NAMALWA (cell line): ENCODE results near the gene ODF2L.

Source experiments
- DNase-seq: peaks from one replicate; pipeline ENCODE4 v3.0.0-alpha.2; 2015; ENCODE audit warnings: low spot score

The ODF2L gene, protein sequence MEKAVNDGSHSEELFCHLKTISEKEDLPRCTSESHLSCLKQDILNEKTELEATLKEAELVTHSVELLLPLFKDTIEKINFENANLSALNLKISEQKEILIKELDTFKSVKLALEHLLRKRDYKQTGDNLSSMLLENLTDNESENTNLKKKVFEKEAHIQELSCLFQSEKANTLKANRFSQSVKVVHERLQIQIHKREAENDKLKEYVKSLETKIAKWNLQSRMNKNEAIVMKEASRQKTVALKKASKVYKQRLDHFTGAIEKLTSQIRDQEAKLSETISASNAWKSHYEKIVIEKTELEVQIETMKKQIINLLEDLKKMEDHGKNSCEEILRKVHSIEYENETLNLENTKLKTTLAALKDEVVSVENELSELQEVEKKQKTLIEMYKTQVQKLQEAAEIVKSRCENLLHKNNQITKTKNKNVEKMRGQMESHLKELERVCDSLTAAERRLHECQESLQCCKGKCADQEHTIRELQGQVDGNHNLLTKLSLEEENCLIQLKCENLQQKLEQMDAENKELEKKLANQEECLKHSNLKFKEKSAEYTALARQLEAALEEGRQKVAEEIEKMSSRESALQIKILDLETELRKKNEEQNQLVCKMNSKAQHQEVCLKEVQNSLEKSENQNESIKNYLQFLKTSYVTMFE

GRCh38 chr1:86395751-86396497, at the start of gene ODF2L:
Gene ODF2L (minus strand): TSS chr1:86396323. CDS start chr1:86387027, 9,296 bp downstream.
- peak; percentile 92 for DNase-seq

GRCh38 chr1:86445919-86446318, 49.8 kb upstream of the ODF2L start:
- DNase-seq: no peak

- no peak for DNase-seq
These were observed 45.9 kb upstream of the ODF2L start for GRCh38 chr1:86441997-86442396.

DNA sequence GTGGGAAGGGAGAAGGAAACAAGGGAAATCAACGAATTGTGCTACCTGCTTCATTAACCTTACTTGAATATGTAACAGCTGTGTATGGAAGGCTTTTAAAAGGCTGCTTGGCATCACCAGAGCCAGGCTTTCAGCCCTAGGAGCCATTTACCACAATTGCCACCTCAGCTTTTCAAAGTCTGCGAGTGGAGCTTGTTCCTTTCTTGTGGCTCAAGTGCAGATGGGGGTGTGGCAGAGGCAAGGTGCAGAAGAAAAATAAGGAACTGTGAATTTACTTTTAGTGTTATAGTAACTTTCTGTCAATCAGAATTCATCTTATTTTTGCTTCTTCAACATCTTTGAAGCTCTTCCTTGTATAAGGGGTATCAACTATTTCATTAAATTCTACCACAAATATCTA, 45.5 kb upstream of the ODF2L start:
- no peak for DNase-seq

- no peak for DNase-seq
These were observed 39.9 kb upstream of the ODF2L start for GRCh38 chr1:86436041-86436440.

DNA sequence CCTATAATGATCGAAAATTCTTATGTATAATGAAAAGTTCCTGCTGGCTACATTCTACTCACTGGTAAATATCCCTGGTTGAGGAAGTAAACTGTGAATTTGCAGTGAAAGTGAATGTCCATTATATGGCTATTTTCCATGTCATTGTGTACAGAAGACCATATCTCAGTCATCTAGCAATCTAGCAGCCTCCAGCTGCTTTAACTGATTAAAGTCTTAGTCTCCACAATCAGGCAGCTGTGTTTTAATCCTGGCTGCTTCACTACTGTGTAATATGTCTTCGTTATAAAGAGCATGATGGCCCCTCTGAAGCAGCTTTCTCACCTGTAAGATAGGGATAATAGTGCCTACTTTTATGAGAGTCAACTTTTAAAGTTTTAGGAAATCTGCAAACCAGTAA, 39.2 kb upstream of the ODF2L start:
- no peak for DNase-seq

GRCh38 chr1:86434059-86434458, 37.9 kb upstream of the ODF2L start:
- no peak for DNase-seq

- no peak for DNase-seq
These were observed 34.3 kb upstream of the ODF2L start for GRCh38 chr1:86430376-86430775.

DNA sequence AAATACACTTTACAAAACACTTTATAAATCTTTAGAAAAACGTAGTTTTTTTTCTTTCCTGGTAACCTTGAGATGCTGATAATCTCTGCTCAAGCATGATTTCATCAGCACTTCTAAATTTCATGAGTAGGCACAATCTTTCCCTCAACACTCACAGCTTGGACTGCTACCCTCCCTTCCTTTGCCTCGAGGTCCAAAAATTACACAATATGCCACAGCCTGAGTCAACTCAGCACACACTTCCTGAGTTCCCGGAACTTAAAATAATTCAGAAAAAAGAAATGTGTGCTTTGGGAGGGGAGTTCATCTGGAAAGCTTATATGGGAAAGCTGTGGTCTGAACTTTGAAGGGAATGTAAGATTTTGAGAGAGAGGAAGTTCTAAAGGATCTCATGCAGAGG, 33.7 kb upstream of the ODF2L start:
- DNase-seq: no peak

DNA sequence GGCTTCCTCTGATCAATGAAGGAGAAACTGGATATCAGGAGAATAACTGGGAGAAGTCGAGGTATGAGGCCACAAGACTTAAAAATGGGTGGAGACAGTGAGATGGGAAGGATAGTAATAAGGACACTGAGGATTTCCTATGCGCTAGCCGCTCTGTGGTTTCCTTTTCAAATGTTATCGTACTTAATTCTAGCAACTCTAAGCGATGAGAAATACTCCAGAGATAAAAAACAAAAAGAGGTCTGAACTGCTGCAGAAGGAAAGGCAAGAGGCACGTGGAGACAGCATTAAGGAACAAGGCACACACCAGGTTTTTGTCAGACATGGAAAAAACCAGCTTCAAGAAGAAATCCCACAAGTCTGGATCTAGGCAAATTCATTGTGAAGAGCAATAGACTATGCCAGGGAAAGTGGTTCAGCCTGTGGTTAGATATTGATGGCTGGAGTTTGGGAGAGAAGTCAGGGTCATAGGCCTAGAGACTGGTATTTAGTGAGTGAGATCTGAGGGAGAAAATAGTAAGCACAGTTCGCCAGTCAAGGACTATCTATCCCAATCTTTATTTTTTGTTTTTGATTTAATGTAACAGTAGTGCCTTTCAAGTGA, 33.1 kb upstream of the ODF2L start:
- DNase-seq: no peak

DNA sequence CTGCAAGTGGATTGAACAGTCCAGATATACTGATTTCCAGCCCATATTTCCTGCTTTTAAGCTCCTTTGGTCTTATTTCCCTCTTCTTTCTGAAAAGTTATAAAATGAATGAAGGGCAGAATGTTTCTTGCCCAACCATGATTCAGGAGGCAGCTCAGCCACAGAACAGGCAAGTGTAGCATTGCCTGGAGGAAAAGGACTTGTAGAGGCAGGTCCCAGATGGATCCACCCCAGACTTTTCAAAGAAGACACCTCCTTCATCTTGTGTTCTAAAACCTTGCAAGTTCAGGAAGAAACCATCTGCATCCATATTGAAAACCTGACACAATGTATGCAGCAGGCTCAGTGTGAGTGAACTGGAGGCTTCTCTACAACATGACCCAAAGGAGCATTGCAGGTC, 27.8 kb upstream of the ODF2L start, which contains the start of gene CLCA2:
CLCA2 (plus strand) TSS at position 299 of the 400 bp plus-strand sequence; CDS start at position 376, 77 bp downstream.
- DNase-seq: no peak

- DNase-seq: no peak
These were observed 27.4 kb upstream of the ODF2L start for GRCh38 chr1:86423473-86423872.

GRCh38 chr1:86421601-86422280, 25.6 kb upstream of the ODF2L start:
- no peak for DNase-seq

DNA sequence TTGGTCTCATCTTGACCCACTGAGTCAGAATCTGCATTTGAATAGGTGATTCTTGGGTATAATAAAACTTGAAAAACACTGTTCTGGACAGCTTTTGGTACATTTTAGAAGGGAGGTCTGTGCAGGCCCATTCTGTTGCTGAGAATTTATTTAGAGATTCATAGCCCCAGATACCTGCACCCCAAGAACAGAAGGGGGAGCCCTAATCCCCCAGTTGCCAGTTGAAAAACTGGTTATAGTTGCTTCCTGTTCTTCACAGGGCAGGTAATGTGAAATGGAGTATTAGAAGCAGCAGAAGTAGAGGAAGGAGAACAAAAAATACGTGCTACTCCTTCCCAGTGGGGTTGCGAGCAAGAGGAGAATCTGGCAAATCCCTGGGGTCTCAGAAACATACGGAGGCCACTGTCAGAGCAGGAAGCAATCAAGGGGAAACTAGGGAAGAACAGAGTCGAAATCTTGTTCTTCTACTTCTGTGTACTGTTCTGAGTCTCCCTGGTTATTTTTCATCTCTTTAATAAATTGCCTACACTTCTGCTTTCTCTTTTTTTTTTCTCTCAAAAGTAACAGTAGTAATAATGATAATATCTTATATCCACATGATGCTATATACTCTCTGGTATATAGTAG, 23.3 kb upstream of the ODF2L start:
- DNase-seq: peak; percentile 79

- DNase-seq: no peak
These were observed 20.2 kb upstream of the ODF2L start for GRCh38 chr1:86416343-86416742.

GRCh38 chr1:86410879-86411278, 14.8 kb upstream of the ODF2L start:
- no peak for DNase-seq

DNA sequence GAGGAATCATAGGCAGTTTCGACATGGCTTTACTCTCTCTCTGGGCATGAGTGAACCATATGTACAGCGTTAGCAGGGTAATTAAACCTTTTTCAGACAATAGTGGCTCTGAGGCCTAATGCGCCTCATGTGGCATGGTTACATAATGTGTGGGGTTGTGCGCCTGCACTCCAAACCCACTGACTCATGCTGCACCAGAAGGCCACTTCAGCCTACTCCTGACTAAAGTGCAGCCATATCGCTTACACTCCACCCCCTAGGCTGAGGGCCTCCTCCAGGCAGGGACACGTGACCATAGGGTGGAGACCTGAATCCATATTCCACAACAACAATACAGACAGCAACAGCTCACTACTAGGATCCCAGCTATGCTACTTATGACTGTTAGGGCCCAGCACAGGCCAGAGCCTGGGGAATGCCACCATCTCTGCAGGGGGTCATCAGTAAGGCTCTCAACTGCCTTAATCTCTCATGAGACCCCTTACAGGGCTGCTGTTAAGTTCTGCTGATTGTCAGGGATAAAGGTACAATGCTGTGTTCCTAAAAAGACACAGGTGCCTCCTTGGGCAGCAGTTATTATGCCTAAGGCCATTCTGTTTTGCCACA, 13.4 kb upstream of the ODF2L start:
- no peak for DNase-seq

DNA sequence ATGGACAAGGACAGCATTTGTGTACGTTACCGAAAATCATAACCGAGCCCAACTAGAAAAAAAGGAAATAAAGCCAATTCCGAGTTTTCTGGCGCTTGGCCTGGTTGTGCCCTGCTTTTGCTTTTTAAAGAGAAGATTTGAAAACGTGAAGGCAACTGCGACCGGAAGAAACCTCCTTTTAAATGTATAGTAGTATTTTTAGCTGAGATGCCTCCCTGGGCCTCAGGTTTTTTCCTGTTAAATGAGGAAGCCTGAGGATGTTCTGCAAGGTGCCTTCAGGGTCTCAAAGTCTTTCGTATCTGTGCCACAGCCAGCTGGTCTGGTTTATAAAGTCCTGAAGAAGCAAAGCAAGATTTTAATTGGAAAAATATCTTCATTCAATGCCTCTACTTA, 371 bp upstream of the ODF2L start:
- no peak for DNase-seq

GRCh38 chr1:86394416-86394815, 1.7 kb downstream of the ODF2L start:
- DNase-seq: no peak

DNA sequence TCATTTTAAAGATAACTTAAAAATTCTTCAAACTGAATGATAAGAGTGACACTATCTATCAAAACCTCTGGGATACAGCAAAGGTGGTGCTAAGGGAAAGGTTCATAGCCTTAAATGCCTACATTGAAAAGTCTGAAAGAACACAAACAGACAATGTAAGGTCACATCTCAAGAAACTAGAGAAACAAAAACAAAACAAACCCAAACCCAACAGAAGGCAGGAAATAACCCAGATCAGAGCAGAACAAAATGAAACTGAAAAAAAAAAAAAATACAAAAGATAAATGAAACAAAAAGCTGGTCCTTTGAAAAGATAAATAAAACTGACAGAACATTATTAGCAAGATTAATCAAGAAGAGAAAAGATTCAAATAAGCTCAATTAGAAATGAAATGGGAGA, 6.8 kb downstream of the ODF2L start:
- DNase-seq: no peak

GRCh38 chr1:86388777-86389176, 7.3 kb downstream of the ODF2L start:
- DNase-seq: no peak
